SK-N-SH treated with all-trans-retinoic acid at 6 μM for 48 hours (cell line): ENCODE data around the gene DPP6.

ENCODE experiments used
- ATAC-seq: fragments of 200-7000 bp; cut with Tn5 transposase; 3 replicates; pipeline ENCODE4 v1.9.1; 2020; ENCODE audit warnings: mild to moderate bottlenecking, moderate library complexity
- BACH2 ChIP-seq: fragments of 250-450 bp; sonication (Bioruptor Pico); IDR thresholded peaks from 2 replicates; pipeline ENCODE4 v1.9.0; 2021; ENCODE audit warnings: mild to moderate bottlenecking, borderline replicate concordance
- CSDC2 ChIP-seq: fragments of 250-450 bp; sonication (Bioruptor Pico); IDR thresholded peaks from 2 replicates; pipeline ENCODE4 v1.5.0; 2020; ENCODE audit warnings: mild to moderate bottlenecking, moderate library complexity
- CSRNP3 ChIP-seq: fragments of 250-450 bp; sonication (Bioruptor Pico); IDR thresholded peaks from 2 replicates; pipeline ENCODE4 v1.5.1; 2021; ENCODE audit warnings: mild to moderate bottlenecking, moderate library complexity
- ESRRG ChIP-seq: fragments of 250-450 bp; sonication (Bioruptor Pico); IDR thresholded peaks from 2 replicates; pipeline ENCODE4 v1.6.1; 2021; ENCODE audit warnings: mild to moderate bottlenecking
- GLIS3 ChIP-seq: fragments of 250-450 bp; sonication (Bioruptor Pico); IDR thresholded peaks from 2 replicates; pipeline ENCODE4 v1.5.0; 2020; ENCODE audit warnings: mild to moderate bottlenecking, moderate library complexity
- OSR1 ChIP-seq: fragments of 250-450 bp; sonication (Bioruptor Pico); IDR thresholded peaks from 2 replicates; pipeline ENCODE4 v1.8.0; 2022; ENCODE audit warnings: moderate library complexity, mild to moderate bottlenecking, inconsistent platforms
- POU6F1 ChIP-seq: fragments of 250-450 bp; sonication (Bioruptor Pico); IDR thresholded peaks from 2 replicates; pipeline ENCODE4 v1.8.0; 2021; ENCODE audit warnings: low read depth, mild to moderate bottlenecking, moderate library complexity, borderline replicate concordance
- PPARA ChIP-seq: fragments of 250-450 bp; sonication (Bioruptor Pico); IDR thresholded peaks from 2 replicates; pipeline ENCODE4 v1.5.0; 2020; ENCODE audit warnings: mild to moderate bottlenecking, borderline replicate concordance
- RARB ChIP-seq: fragments of 250-450 bp; sonication (Bioruptor Pico); IDR thresholded peaks from 2 replicates; pipeline ENCODE4 v1.8.0; 2021; ENCODE audit warnings: mild to moderate bottlenecking, moderate library complexity
- SNAI2 ChIP-seq: fragments of 250-450 bp; sonication (Bioruptor Pico); IDR thresholded peaks from 2 replicates; pipeline ENCODE4 v1.5.0; 2020; ENCODE audit warnings: mild to moderate bottlenecking, moderate library complexity
- TOX ChIP-seq: fragments of 250-450 bp; sonication (Bioruptor Pico); IDR thresholded peaks from 2 replicates; pipeline ENCODE4 v1.8.0; 2021; ENCODE audit warnings: mild to moderate bottlenecking, moderate library complexity, borderline replicate concordance
- ZC3H10 ChIP-seq: fragments of 250-450 bp; sonication (Bioruptor Pico); IDR thresholded peaks from 2 replicates; pipeline ENCODE4 v1.5.1; 2021; ENCODE audit warnings: mild to moderate bottlenecking, moderate library complexity
- ZFP3 ChIP-seq: fragments of 250-450 bp; sonication (Bioruptor Pico); IDR thresholded peaks from 2 replicates; pipeline ENCODE4 v1.5.0; 2020; ENCODE audit warnings: mild to moderate bottlenecking, moderate library complexity
- ZFP30 ChIP-seq: fragments of 450-650 bp; formaldehyde crosslinking; IDR thresholded peaks from 2 replicates; pipeline ENCODE4 v1.5.0; 2022; ENCODE audit warnings: mild to moderate bottlenecking, moderate library complexity
- ZNF565 ChIP-seq: fragments of 450-650 bp; formaldehyde crosslinking; conservative IDR thresholded peaks from 2 replicates; pipeline ENCODE4 v1.5.0; 2020; ENCODE audit warnings: low read depth, mild to moderate bottlenecking, moderate library complexity
- ZNF70 ChIP-seq: fragments of 450-650 bp; formaldehyde crosslinking; IDR thresholded peaks from 2 replicates; pipeline ENCODE4 v1.5.0; 2020; ENCODE audit warnings: mild to moderate bottlenecking, moderate library complexity
- ZNF8 ChIP-seq: fragments of 450-650 bp; formaldehyde crosslinking; IDR thresholded peaks from 2 replicates; pipeline ENCODE4 v1.5.0; 2020; ENCODE audit warnings: mild to moderate bottlenecking, moderate library complexity
- TF ChIP-seq, protein P1 (sequence below): fragments of 250-450 bp; sonication (Bioruptor Pico); IDR thresholded peaks from 2 replicates; pipeline ENCODE4 v1.5.0; 2020; ENCODE audit warnings: mild to moderate bottlenecking, moderate library complexity
- TF ChIP-seq, protein P2 (sequence below): fragments of 250-450 bp; sonication (Bioruptor Pico); IDR thresholded peaks from 2 replicates; pipeline ENCODE4 v1.5.1; 2020; ENCODE audit warnings: low read depth, mild to moderate bottlenecking, moderate library complexity
- TF ChIP-seq, protein P3 (sequence below): fragments of 250-450 bp; sonication (Bioruptor Pico); IDR thresholded peaks from 2 replicates; pipeline ENCODE4 v1.8.0; 2020; ENCODE audit warnings: mild to moderate bottlenecking, moderate library complexity, borderline replicate concordance

The DPP6 gene

GRCh38 chr7:154519229-154519628, 467.0 kb downstream of the DPP6 start:
- no peak for ATAC-seq
- no peak for TF ChIP-seq POU6F1
- TF ChIP-seq, all 23 proteins: peak for 0

DNA sequence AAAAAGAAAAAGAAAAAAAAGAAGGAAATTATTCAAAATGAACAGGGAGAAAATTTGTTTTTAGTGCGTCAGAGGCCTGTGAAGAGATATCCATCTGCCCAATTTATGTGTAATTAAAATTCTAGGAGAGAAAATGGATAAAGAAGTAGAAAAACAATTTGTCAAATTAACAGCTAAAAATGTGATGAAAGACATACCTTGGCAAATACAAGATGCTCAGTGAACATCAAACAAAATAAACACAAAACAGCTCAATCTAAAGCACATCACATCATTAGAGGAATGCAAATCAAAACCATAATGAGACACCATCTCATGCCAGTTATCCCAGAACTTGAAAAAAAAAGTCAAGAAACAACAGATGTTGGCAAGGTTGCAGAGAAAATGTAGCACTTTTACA, 477.9 kb downstream of the DPP6 start:
- TF ChIP-seq, protein P1, sequence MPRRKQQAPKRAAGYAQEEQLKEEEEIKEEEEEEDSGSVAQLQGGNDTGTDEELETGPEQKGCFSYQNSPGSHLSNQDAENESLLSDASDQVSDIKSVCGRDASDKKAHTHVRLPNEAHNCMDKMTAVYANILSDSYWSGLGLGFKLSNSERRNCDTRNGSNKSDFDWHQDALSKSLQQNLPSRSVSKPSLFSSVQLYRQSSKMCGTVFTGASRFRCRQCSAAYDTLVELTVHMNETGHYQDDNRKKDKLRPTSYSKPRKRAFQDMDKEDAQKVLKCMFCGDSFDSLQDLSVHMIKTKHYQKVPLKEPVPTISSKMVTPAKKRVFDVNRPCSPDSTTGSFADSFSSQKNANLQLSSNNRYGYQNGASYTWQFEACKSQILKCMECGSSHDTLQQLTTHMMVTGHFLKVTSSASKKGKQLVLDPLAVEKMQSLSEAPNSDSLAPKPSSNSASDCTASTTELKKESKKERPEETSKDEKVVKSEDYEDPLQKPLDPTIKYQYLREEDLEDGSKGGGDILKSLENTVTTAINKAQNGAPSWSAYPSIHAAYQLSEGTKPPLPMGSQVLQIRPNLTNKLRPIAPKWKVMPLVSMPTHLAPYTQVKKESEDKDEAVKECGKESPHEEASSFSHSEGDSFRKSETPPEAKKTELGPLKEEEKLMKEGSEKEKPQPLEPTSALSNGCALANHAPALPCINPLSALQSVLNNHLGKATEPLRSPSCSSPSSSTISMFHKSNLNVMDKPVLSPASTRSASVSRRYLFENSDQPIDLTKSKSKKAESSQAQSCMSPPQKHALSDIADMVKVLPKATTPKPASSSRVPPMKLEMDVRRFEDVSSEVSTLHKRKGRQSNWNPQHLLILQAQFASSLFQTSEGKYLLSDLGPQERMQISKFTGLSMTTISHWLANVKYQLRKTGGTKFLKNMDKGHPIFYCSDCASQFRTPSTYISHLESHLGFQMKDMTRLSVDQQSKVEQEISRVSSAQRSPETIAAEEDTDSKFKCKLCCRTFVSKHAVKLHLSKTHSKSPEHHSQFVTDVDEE (CRISPR knock-in tag): no peak
- no peak for TF ChIP-seq ZFP3 (CRISPR knock-in tag)
- no peak for TF ChIP-seq RARB
- TF ChIP-seq ZFP30 (CRISPR knock-in tag): no peak
- TF ChIP-seq ZNF70: no peak
- no peak for TF ChIP-seq BACH2 (CRISPR knock-in tag)
- no peak for TF ChIP-seq OSR1
- TF ChIP-seq SNAI2: no peak
- TF ChIP-seq GLIS3 (CRISPR knock-in tag): no peak
- TF ChIP-seq CSDC2 (CRISPR knock-in tag): no peak
- no peak for TF ChIP-seq CSRNP3
- ATAC-seq: no peak

DNA sequence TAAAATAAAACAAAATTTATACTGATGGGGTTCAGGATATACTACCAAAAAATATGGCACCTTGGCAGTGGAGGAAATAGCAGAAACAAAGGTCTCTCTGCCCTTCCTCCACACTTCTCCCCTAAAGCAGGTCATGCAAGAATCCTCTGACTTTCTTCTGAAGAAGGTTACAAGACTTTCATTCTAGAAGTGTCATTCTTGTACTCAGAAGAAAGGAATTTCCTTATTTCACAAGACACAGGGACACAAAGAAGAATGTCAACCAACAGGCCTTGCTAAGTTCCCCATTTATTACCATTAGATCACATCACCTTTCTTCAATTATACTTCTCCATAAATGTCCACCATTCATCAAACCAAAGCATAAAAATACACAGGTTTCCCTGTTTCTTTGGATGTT, 480.6 kb downstream of the DPP6 start:
- no peak for ATAC-seq
- no peak for TF ChIP-seq SNAI2
- TF ChIP-seq ZFP30 (CRISPR knock-in tag): no peak
- no peak for TF ChIP-seq PPARA (CRISPR knock-in tag)
- no peak for TF ChIP-seq TOX (CRISPR knock-in tag)
- no peak for TF ChIP-seq ZC3H10 (CRISPR knock-in tag)
- TF ChIP-seq ZNF70: no peak
- no peak for TF ChIP-seq CSRNP3
- no peak for TF ChIP-seq ESRRG (CRISPR knock-in tag)
- TF ChIP-seq OSR1: no peak
- no peak for TF ChIP-seq ZNF565
- no peak for TF ChIP-seq POU6F1
- no peak for TF ChIP-seq GLIS3 (CRISPR knock-in tag)
- TF ChIP-seq, protein P2, sequence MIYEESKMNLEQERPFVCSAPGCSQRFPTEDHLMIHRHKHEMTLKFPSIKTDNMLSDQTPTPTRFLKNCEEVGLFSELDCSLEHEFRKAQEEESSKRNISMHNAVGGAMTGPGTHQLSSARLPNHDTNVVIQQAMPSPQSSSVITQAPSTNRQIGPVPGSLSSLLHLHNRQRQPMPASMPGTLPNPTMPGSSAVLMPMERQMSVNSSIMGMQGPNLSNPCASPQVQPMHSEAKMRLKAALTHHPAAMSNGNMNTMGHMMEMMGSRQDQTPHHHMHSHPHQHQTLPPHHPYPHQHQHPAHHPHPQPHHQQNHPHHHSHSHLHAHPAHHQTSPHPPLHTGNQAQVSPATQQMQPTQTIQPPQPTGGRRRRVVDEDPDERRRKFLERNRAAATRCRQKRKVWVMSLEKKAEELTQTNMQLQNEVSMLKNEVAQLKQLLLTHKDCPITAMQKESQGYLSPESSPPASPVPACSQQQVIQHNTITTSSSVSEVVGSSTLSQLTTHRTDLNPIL: no peak
- TF ChIP-seq BACH2 (CRISPR knock-in tag): no peak
- TF ChIP-seq RARB: no peak
- TF ChIP-seq ZNF8: no peak

DNA sequence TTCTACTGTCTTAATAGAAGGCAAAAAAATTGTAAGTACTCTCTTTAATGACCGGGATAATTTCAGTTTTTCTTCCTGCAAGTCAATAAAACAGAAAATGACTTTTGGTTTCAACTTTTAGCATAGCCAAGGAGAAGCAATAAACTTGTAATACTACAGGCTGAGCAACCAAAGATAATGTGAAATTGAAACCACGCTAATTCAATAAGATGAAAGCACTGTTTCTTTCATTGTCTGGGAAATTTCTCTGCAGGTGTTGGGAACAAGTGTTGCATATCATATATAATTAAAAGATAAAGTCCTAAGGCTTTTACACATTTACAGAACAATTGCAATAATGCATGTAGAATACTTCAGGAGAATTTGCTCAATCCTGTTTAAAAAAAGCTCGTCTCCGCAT, 488.4 kb downstream of the DPP6 start:
- ATAC-seq: no peak
- TF ChIP-seq, protein P1 (CRISPR knock-in tag): no peak
- TF ChIP-seq, protein P3, sequence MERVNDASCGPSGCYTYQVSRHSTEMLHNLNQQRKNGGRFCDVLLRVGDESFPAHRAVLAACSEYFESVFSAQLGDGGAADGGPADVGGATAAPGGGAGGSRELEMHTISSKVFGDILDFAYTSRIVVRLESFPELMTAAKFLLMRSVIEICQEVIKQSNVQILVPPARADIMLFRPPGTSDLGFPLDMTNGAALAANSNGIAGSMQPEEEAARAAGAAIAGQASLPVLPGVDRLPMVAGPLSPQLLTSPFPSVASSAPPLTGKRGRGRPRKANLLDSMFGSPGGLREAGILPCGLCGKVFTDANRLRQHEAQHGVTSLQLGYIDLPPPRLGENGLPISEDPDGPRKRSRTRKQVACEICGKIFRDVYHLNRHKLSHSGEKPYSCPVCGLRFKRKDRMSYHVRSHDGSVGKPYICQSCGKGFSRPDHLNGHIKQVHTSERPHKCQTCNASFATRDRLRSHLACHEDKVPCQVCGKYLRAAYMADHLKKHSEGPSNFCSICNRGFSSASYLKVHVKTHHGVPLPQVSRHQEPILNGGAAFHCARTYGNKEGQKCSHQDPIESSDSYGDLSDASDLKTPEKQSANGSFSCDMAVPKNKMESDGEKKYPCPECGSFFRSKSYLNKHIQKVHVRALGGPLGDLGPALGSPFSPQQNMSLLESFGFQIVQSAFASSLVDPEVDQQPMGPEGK (CRISPR knock-in tag): no peak
- TF ChIP-seq ZFP3 (CRISPR knock-in tag) (no peak), POU6F1 (no peak), ZNF70 (no peak), ZC3H10 (CRISPR knock-in tag) (no peak)
